Astrocyte (in vitro differentiated cells and primary cell): Measurements from ENCODE around the gene PRSS1. TPM values are rescaled to one million over a fixed set of nuclear protein-coding genes. Genes with fewer than 3 reads are reported as not detected.

Experiments used
- DNase-seq: peaks from one replicate; pipeline ENCODE4 v3.0.0-alpha.2; 2010; ENCODE audit warnings: low read depth
- FAIRE-seq: peaks from 2 replicates; lab custom pipeline; 2011; peaks lifted over from hg19 to GRCh38; lab: Jason Lieb, UNC
- H2AFZ ChIP-seq: 2 replicates; pipeline ENCODE4 v1.6.0; 2012; ENCODE audit warnings: low read depth, low read length, inconsistent platforms
- H3K27ac ChIP-seq: 2 replicates; pipeline ENCODE4 v1.5.1; 2011; ENCODE audit warnings: low read depth, low read length, inconsistent platforms
- H3K27me3 ChIP-seq: 2 replicates; pipeline ENCODE4 v1.6.0; 2011; ENCODE audit warnings: low read length, inconsistent platforms; ENCODE audit not compliant: insufficient read depth
- H3K36me3 ChIP-seq: 2 replicates; pipeline ENCODE4 v1.5.1; 2011; ENCODE audit warnings: low read length, inconsistent platforms; ENCODE audit not compliant: insufficient read depth
- H3K4me1 ChIP-seq: 2 replicates; pipeline ENCODE4 v1.5.1; 2011; ENCODE audit warnings: low read length, inconsistent platforms; ENCODE audit not compliant: insufficient read depth
- H3K4me2 ChIP-seq: 2 replicates; pipeline ENCODE4 v1.6.0; 2012; ENCODE audit warnings: low read length, inconsistent platforms
- H3K4me3 ChIP-seq: 2 replicates; pipeline ENCODE4 v1.5.1; 2011; ENCODE audit warnings: low read depth, mild to moderate bottlenecking, low read length, inconsistent platforms; ENCODE audit not compliant: insufficient read depth
- H3K79me2 ChIP-seq: 2 replicates; pipeline ENCODE4 v1.6.0; 2012; ENCODE audit warnings: mild to moderate bottlenecking, low read length, inconsistent platforms; ENCODE audit not compliant: insufficient read depth
- H3K9ac ChIP-seq: 2 replicates; pipeline ENCODE4 v1.6.0; 2012; ENCODE audit warnings: mild to moderate bottlenecking, low read length, inconsistent platforms
- H3K9me3 ChIP-seq: 2 replicates; pipeline ENCODE4 v1.5.1; 2012; ENCODE audit warnings: low read depth, mild to moderate bottlenecking, low read length, inconsistent platforms; ENCODE audit not compliant: insufficient read depth
- H4K20me1 ChIP-seq: 2 replicates; pipeline ENCODE4 v1.6.0; 2012; ENCODE audit warnings: low read length, inconsistent platforms; ENCODE audit not compliant: insufficient read depth
- H3K27ac Mint-ChIP-seq: one replicate; pipeline ENCODE4 v1.8.0; 2021; ENCODE audit warnings: mild to moderate bottlenecking, mixed read lengths; ENCODE audit not compliant: unreplicated experiment
- H3K27me3 Mint-ChIP-seq: one replicate; pipeline ENCODE4 v1.8.0; 2021; ENCODE audit warnings: low read depth, mixed read lengths; ENCODE audit not compliant: unreplicated experiment
- H3K36me3 Mint-ChIP-seq: one replicate; pipeline ENCODE4 v1.8.0; 2021; ENCODE audit warnings: low read depth, mixed read lengths; ENCODE audit not compliant: unreplicated experiment
- H3K4me1 Mint-ChIP-seq: one replicate; pipeline ENCODE4 v1.8.0; 2021; ENCODE audit warnings: low read depth, mixed read lengths; ENCODE audit not compliant: unreplicated experiment
- H3K4me3 Mint-ChIP-seq: one replicate; pipeline ENCODE4 v1.8.0; 2021; ENCODE audit warnings: mild to moderate bottlenecking, moderate library complexity, mixed read lengths; ENCODE audit not compliant: unreplicated experiment
- H3K9me3 Mint-ChIP-seq: one replicate; pipeline ENCODE4 v1.8.0; 2021; ENCODE audit warnings: mild to moderate bottlenecking, mixed read lengths; ENCODE audit not compliant: unreplicated experiment
- EZH2 ChIP-seq: IDR thresholded peaks from 2 replicates; pipeline ENCODE4 v1.6.1; 2012; ENCODE audit warnings: mild to moderate bottlenecking, low read length, inconsistent platforms; ENCODE audit not compliant: insufficient read depth
- total RNA-seq: library from RNA; stranded (reverse); gene quantifications from 2 replicates; pipeline ENCODE4 v1.2.1, GENCODE V29; 2021
- TF ChIP-seq, protein P1 (sequence below): IDR thresholded peaks from 2 replicates; pipeline ENCODE4 v1.5.1; 2011; ENCODE audit warnings: low read depth, mild to moderate bottlenecking, inconsistent platforms, low read length, moderate library complexity; ENCODE audit not compliant: insufficient read depth

PRSS1 gene
- total RNA-seq, 1 donor from 2014 or later, result not detected

DNA sequence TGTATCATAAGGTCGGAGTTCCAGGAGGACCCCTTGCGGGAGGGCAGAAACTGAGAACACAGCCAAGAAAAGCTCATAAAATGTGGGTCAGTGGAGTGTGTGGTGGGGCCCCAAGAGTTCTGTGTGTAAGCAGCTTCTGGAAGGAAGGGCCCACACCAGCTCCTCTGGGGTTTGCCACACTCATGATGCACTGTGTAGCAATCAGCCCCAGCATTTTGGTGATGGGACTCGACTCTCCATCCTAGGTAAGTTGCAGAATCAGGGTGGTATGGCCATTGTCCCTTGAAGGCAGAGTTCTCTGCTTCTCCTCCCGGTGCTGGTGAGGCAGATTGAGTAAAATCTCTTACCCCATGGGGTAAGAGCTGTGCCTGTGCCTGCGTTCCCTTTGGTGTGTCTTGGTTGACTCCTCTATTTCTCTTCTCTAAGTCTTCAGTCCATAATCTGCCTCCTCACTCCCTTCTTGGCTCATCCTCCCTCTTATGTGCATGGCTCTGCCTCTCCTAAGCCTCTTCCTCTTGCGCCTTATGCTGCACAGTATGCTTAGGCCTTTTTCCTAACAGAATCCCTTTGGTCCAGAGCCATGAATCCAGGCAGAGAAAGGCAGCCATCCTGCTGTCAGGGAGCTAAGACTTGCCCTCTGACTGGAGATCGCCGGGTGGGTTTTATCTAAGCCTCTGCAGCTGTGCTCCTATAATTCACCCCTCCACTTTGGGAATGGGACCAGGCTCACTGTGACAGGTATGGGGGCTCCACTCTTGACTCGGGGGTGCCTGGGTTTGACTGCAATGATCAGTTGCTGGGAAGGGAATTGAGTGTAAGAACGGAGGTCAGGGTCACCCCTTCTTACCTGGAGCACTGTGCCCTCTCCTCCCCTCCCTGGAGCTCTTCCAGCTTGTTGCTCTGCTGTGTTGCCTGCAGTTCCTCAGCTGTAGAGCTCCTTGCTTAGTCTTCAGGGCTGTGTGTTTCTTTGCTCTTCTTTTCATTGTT, 39.3 kb downstream of the PRSS1 start:
- Mint-ChIP-seq H3K4me1 (peaks cover 27% of the 10 kb centered on the region), H3K36me3 (no peaks in the 10 kb centered on the region), H3K27ac (no peak overlapping the region), H3K9me3 (peaks cover 5% of the 10 kb centered on the region), H3K4me3 (no peak overlapping the region), H3K27me3 (peaks cover 23% of the 10 kb centered on the region)
- no peak overlapping the region for H3K4me3 ChIP-seq
- DNase-seq, result no peak
- no peak overlapping the region for H3K4me2 ChIP-seq
- H4K20me1 ChIP-seq, result no peaks in the 10 kb centered on the region
- FAIRE-seq, result no peak
- H3K36me3 ChIP-seq, result no peaks in the 10 kb centered on the region
- H3K27me3 ChIP-seq, result no peaks in the 10 kb centered on the region
- H3K4me1 ChIP-seq, result peaks cover 4% of the 10 kb centered on the region
- no peak overlapping the region for H2AFZ ChIP-seq
- H3K9ac ChIP-seq, result no peak overlapping the region
- no peaks in the 10 kb centered on the region for H3K79me2 ChIP-seq
- no peak overlapping the region for H3K27ac ChIP-seq
- TF ChIP-seq EZH2, result no peak
- TF ChIP-seq, protein P1, sequence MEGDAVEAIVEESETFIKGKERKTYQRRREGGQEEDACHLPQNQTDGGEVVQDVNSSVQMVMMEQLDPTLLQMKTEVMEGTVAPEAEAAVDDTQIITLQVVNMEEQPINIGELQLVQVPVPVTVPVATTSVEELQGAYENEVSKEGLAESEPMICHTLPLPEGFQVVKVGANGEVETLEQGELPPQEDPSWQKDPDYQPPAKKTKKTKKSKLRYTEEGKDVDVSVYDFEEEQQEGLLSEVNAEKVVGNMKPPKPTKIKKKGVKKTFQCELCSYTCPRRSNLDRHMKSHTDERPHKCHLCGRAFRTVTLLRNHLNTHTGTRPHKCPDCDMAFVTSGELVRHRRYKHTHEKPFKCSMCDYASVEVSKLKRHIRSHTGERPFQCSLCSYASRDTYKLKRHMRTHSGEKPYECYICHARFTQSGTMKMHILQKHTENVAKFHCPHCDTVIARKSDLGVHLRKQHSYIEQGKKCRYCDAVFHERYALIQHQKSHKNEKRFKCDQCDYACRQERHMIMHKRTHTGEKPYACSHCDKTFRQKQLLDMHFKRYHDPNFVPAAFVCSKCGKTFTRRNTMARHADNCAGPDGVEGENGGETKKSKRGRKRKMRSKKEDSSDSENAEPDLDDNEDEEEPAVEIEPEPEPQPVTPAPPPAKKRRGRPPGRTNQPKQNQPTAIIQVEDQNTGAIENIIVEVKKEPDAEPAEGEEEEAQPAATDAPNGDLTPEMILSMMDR, result no peak
- no peaks in the 10 kb centered on the region for H3K9me3 ChIP-seq

DNA sequence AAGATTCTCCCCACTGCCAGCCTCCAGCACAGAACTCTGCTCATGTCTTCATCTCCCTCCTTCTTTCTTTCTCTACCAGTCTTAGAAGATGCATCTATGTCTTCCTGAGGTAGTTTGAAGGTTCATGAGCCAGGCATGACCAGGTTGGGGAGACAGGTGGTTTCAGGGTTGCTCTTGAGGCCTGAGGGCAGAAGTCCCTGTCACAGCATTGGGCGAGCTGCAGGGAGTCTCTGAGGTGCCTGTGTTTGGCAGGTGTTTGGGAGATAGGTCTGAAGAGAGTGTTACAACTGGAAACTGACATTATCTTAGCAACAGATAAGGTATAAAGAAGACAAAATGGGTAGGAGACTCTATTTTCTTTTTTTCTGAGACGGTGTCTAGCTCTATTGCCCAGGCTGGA, 40.2 kb downstream of the PRSS1 start:
- no peak overlapping the region for H3K27ac Mint-ChIP-seq
- H3K27me3 Mint-ChIP-seq, result peaks cover 23% of the 10 kb centered on the region
- Histone ChIP-seq H3K4me2 (no peak overlapping the region), H3K79me2 (no peaks in the 10 kb centered on the region), H3K4me3 (no peak overlapping the region), H3K27me3 (no peaks in the 10 kb centered on the region), H3K4me1 (peaks cover 4% of the 10 kb centered on the region), H3K36me3 (no peaks in the 10 kb centered on the region), H3K27ac (no peak overlapping the region), H3K9ac (no peak overlapping the region), H4K20me1 (no peaks in the 10 kb centered on the region), H3K9me3 (no peaks in the 10 kb centered on the region), H2AFZ (no peak overlapping the region)
- no peak overlapping the region for H3K4me3 Mint-ChIP-seq
- H3K9me3 Mint-ChIP-seq, result peaks cover 5% of the 10 kb centered on the region
- DNase-seq, result no peak
- H3K36me3 Mint-ChIP-seq, result no peaks in the 10 kb centered on the region
- TF ChIP-seq EZH2, result no peak
- TF ChIP-seq, protein P1, result no peak
- FAIRE-seq, result no peak
- H3K4me1 Mint-ChIP-seq, result peaks cover 33% of the 10 kb centered on the region

DNA sequence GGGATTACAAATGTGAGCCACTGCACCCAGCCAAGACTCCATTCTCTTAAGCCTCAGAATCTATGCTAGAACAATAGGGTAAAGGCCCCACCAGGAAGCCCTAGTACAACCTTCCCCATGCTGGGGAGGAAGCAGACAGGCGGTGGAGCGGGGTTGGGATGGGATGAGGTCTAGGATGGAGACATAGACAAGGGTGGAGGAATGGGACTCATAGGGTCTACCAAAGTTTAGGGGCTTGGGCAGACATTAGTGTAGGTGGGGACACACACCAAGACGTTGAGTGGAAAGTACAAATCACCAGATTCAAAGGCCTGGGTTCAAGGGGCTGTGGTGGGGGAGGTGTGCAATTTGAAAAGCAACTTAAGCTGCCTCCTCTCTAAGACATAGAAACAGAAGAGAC, 40.8 kb downstream of the PRSS1 start:
- no peak overlapping the region for H3K4me3 ChIP-seq
- no peaks in the 10 kb centered on the region for H4K20me1 ChIP-seq
- no peaks in the 10 kb centered on the region for H3K79me2 ChIP-seq
- Mint-ChIP-seq H3K9me3 (peaks cover 5% of the 10 kb centered on the region), H3K4me3 (no peak overlapping the region), H3K36me3 (no peaks in the 10 kb centered on the region), H3K27me3 (peaks cover 23% of the 10 kb centered on the region), H3K27ac (no peak overlapping the region), H3K4me1 (peaks cover 33% of the 10 kb centered on the region)
- FAIRE-seq, result no peak
- no peak overlapping the region for H2AFZ ChIP-seq
- H3K4me1 ChIP-seq, result peaks cover 4% of the 10 kb centered on the region
- no peak overlapping the region for H3K9ac ChIP-seq
- no peak for DNase-seq
- TF ChIP-seq EZH2, result no peak
- TF ChIP-seq, protein P1, result no peak
- H3K27ac ChIP-seq, result no peak overlapping the region
- no peaks in the 10 kb centered on the region for H3K36me3 ChIP-seq
- H3K4me2 ChIP-seq, result no peak overlapping the region
- H3K27me3 ChIP-seq, result no peaks in the 10 kb centered on the region
- H3K9me3 ChIP-seq, result no peaks in the 10 kb centered on the region
